Endothelial cell (in vitro differentiated cells): ENCODE data around the gene NDE1. TPM values are rescaled to one million over a fixed set of nuclear protein-coding genes. Genes with fewer than 3 reads are reported as not detected.

Experiments
- DNase-seq: peaks from one replicate; pipeline ENCODE4 v3.0.0; 2021; ENCODE audit warnings: low spot score
- H3K27ac Mint-ChIP-seq: one replicate; pipeline ENCODE4 v1.8.0; 2021; ENCODE audit warnings: mixed read lengths, inconsistent platforms; ENCODE audit not compliant: unreplicated experiment
- H3K27me3 Mint-ChIP-seq: one replicate; pipeline ENCODE4 v1.8.0; 2021; ENCODE audit warnings: mild to moderate bottlenecking, moderate library complexity, mixed read lengths, inconsistent platforms; ENCODE audit not compliant: unreplicated experiment
- H3K36me3 Mint-ChIP-seq: one replicate; pipeline ENCODE4 v1.8.0; 2021; ENCODE audit warnings: mild to moderate bottlenecking, low read depth, mixed read lengths, inconsistent platforms; ENCODE audit not compliant: unreplicated experiment
- H3K4me1 Mint-ChIP-seq: one replicate; pipeline ENCODE4 v1.8.0; 2021; ENCODE audit warnings: mild to moderate bottlenecking, mixed read lengths, inconsistent platforms; ENCODE audit not compliant: unreplicated experiment
- H3K4me3 Mint-ChIP-seq: one replicate; pipeline ENCODE4 v1.8.0; 2021; ENCODE audit warnings: mild to moderate bottlenecking, mixed read lengths, inconsistent platforms; ENCODE audit not compliant: unreplicated experiment
- H3K9me3 Mint-ChIP-seq: one replicate; pipeline ENCODE4 v1.8.0; 2021; ENCODE audit warnings: mixed read lengths, inconsistent platforms; ENCODE audit not compliant: unreplicated experiment
- total RNA-seq: library from RNA; stranded (reverse); fragmentation: NEBNext Ultra II Directional; extraction: Animal tissue kit (Norgen Biotek cat#: 25700); gene quantifications from one replicate; pipeline ENCODE4 v1.2.1, GENCODE V29; 2021; ENCODE audit not compliant: unreplicated experiment
- TF ChIP-seq, protein P1 (sequence below): fragments of 200-600 bp; sonication (generic); IDR thresholded peaks from one replicate; pipeline ENCODE4 v1.5.0; 2021; ENCODE audit warnings: antibody characterized with exemption; ENCODE audit not compliant: unreplicated experiment

NDE1 gene
- total RNA-seq, 1 donor from 2014 or later = 24.1 TPM

GRCh38 chr16:15609286-15609649 is 40.8 kb upstream of the NDE1 start:
- Mint-ChIP-seq H3K27me3 (peaks cover 10% of the 10 kb centered on the region), H3K4me3 (no peak overlapping the region), H3K4me1 (peaks cover 51% of the 10 kb centered on the region), H3K9me3 (no peaks in the 10 kb centered on the region), H3K36me3 (peaks cover 48% of the 10 kb centered on the region), H3K27ac (no peak overlapping the region)
- TF ChIP-seq, protein P1, sequence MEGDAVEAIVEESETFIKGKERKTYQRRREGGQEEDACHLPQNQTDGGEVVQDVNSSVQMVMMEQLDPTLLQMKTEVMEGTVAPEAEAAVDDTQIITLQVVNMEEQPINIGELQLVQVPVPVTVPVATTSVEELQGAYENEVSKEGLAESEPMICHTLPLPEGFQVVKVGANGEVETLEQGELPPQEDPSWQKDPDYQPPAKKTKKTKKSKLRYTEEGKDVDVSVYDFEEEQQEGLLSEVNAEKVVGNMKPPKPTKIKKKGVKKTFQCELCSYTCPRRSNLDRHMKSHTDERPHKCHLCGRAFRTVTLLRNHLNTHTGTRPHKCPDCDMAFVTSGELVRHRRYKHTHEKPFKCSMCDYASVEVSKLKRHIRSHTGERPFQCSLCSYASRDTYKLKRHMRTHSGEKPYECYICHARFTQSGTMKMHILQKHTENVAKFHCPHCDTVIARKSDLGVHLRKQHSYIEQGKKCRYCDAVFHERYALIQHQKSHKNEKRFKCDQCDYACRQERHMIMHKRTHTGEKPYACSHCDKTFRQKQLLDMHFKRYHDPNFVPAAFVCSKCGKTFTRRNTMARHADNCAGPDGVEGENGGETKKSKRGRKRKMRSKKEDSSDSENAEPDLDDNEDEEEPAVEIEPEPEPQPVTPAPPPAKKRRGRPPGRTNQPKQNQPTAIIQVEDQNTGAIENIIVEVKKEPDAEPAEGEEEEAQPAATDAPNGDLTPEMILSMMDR = no peak
- no peak for DNase-seq

GRCh38 chr16:15610369-15610871 is 39.6 kb upstream of the NDE1 start:
- no peaks in the 10 kb centered on the region for H3K9me3 Mint-ChIP-seq
- peak overlapping the region; percentile 24 for H3K4me3 Mint-ChIP-seq
- peaks cover 42% of the 10 kb centered on the region for H3K36me3 Mint-ChIP-seq
- peaks cover 10% of the 10 kb centered on the region for H3K27me3 Mint-ChIP-seq
- H3K27ac Mint-ChIP-seq = peak overlapping the region; percentile 34
- TF ChIP-seq, protein P1 = no peak
- H3K4me1 Mint-ChIP-seq = peaks cover 51% of the 10 kb centered on the region
- DNase-seq = no peak

DNA sequence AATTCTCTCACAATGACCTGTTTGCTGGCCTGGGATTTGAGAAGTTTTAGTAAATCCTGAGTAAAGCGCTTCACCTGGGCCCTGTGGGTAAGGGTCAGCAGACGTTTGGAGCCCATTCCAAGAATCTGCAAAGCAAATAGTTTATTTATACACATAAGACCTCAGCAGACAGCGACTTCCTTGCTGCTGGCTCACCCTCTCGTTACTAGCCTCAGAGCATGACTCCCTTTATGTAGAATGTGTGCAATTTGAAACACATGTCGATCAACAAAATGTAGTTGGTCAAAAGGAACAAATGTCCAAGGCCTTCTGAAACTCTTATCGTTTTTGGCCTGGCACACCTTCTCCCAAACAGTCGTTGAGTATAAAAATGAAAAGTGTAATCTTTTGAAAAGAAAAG is 38.4 kb upstream of the NDE1 start:
- TF ChIP-seq, protein P1 = no peak
- Mint-ChIP-seq H3K4me3 (no peak overlapping the region), H3K9me3 (no peaks in the 10 kb centered on the region), H3K4me1 (peaks cover 42% of the 10 kb centered on the region), H3K27ac (no peak overlapping the region), H3K27me3 (peaks cover 2% of the 10 kb centered on the region), H3K36me3 (peaks cover 36% of the 10 kb centered on the region)
- DNase-seq = no peak

GRCh38 chr16:15613676-15614075 is 36.4 kb upstream of the NDE1 start:
- no peaks in the 10 kb centered on the region for H3K27me3 Mint-ChIP-seq
- no peak for DNase-seq
- peak overlapping the region; percentile 87 for H3K27ac Mint-ChIP-seq
- no peak overlapping the region for H3K4me3 Mint-ChIP-seq
- TF ChIP-seq, protein P1 = no peak
- peaks cover 25% of the 10 kb centered on the region for H3K4me1 Mint-ChIP-seq
- peaks cover 36% of the 10 kb centered on the region for H3K36me3 Mint-ChIP-seq
- no peaks in the 10 kb centered on the region for H3K9me3 Mint-ChIP-seq

- TF ChIP-seq, protein P1 = no peak
- no peak for DNase-seq
- no peaks in the 10 kb centered on the region for H3K27me3 Mint-ChIP-seq
- no peaks in the 10 kb centered on the region for H3K9me3 Mint-ChIP-seq
- H3K27ac Mint-ChIP-seq = no peak overlapping the region
- peaks cover 40% of the 10 kb centered on the region for H3K36me3 Mint-ChIP-seq
- peaks cover 10% of the 10 kb centered on the region for H3K4me1 Mint-ChIP-seq
- no peak overlapping the region for H3K4me3 Mint-ChIP-seq
These were observed 34.0 kb upstream of the NDE1 start for GRCh38 chr16:15616012-15616411.
